ENCODE results near the gene PHPT1.

GRCh38 chr9:136886610-136887597 is 37.7 kb downstream of the PHPT1 start:
- TF ChIP-seq POLR2A (IDR thresholded peaks at IDR 0.05) (no peak), CTCF (IDR thresholded peaks at IDR 0.05) (no peak)
